GM06990 (cell line): ENCODE results near the gene TTC23.

Source experiments
- DNase-seq: peaks from one replicate; pipeline ENCODE4 v3.0.0-alpha.2; 2011; ENCODE audit not compliant: insufficient read length; ENCODE audit errors: extremely low read depth
- H3K27me3 ChIP-seq: replicated peaks from 2 replicates; pipeline ENCODE4 v1.6.0; 2011; ENCODE audit warnings: low read length; ENCODE audit not compliant: control insufficient read depth, insufficient read depth
- H3K36me3 ChIP-seq: 2 replicates; pipeline ENCODE4 v1.5.1; 2011; ENCODE audit warnings: low read length; ENCODE audit not compliant: control insufficient read depth, insufficient read depth
- H3K4me3 ChIP-seq: replicated peaks from 2 replicates; pipeline ENCODE4 v1.5.1; 2011; ENCODE audit warnings: low read depth, mild to moderate bottlenecking, control low read depth, low read length
- TF ChIP-seq, protein P1 (sequence below): IDR thresholded peaks from 2 replicates; pipeline ENCODE4 v1.5.1; 2011; ENCODE audit warnings: low read length, control low read depth, mild to moderate bottlenecking, inconsistent platforms; ENCODE audit not compliant: insufficient read depth, poor library complexity, severe bottlenecking

TTC23 gene

GRCh38 chr15:99167201-99167600 lies 82.2 kb downstream of the TTC23 start:
- H3K36me3 ChIP-seq = no peaks in the 10 kb centered on the region
- no peaks in the 10 kb centered on the region for H3K27me3 ChIP-seq
- no peak overlapping the region for H3K4me3 ChIP-seq
- DNase-seq = no peak
- TF ChIP-seq, protein P1, sequence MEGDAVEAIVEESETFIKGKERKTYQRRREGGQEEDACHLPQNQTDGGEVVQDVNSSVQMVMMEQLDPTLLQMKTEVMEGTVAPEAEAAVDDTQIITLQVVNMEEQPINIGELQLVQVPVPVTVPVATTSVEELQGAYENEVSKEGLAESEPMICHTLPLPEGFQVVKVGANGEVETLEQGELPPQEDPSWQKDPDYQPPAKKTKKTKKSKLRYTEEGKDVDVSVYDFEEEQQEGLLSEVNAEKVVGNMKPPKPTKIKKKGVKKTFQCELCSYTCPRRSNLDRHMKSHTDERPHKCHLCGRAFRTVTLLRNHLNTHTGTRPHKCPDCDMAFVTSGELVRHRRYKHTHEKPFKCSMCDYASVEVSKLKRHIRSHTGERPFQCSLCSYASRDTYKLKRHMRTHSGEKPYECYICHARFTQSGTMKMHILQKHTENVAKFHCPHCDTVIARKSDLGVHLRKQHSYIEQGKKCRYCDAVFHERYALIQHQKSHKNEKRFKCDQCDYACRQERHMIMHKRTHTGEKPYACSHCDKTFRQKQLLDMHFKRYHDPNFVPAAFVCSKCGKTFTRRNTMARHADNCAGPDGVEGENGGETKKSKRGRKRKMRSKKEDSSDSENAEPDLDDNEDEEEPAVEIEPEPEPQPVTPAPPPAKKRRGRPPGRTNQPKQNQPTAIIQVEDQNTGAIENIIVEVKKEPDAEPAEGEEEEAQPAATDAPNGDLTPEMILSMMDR = no peak

GRCh38 chr15:99165956-99166689 lies 83.3 kb downstream of the TTC23 start:
- no peak for DNase-seq
- Histone ChIP-seq H3K36me3 (no peaks in the 10 kb centered on the region), H3K4me3 (no peak overlapping the region), H3K27me3 (no peaks in the 10 kb centered on the region)
- TF ChIP-seq, protein P1 = no peak

GRCh38 chr15:99165020-99165790 lies 84.2 kb downstream of the TTC23 start:
- no peak for DNase-seq
- Histone ChIP-seq H3K4me3 (no peak overlapping the region), H3K36me3 (no peaks in the 10 kb centered on the region), H3K27me3 (no peaks in the 10 kb centered on the region)
- TF ChIP-seq, protein P1 = no peak

GRCh38 chr15:99164119-99164518 lies 85.3 kb downstream of the TTC23 start:
- no peaks in the 10 kb centered on the region for H3K36me3 ChIP-seq
- TF ChIP-seq, protein P1 = no peak
- no peaks in the 10 kb centered on the region for H3K27me3 ChIP-seq
- no peak for DNase-seq
- H3K4me3 ChIP-seq = no peak overlapping the region

DNA sequence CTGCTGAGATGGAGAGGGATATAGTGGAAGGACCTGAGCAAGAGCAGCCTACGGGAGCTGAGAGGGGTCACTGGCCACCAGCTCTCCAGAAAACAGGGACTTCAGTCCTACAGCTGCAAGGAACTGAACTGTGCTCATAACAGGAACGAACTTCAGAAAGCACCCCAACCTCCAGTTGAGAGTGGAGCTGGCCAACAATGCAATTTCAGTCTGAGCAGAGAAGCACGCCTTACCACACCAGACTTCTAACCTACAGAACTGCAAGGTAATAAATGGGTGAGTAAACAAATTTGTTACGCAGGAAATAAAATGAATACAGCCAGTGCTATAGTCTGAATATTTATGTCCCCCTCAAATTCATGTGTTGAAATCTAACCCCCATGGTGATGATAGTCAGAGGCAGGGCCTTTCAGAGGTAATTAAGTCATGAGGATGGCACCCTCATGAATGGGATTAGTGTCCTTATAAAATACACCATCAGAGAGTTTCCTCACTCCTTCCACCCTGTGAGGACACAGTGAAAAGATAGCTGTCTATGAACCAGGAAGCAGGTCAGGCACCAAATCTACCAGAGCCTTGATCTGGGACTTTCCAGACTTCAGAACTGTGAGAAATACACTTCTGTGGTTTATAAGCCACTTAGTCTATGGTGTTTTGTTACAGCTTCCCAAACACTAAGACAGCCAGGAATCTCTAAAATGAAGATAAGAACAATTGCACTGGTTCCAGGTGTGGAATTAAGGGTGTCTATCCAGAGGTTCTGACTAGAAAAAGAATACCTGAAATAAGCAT lies 85.9 kb downstream of the TTC23 start:
- Histone ChIP-seq H3K4me3 (no peak overlapping the region), H3K36me3 (no peaks in the 10 kb centered on the region), H3K27me3 (no peaks in the 10 kb centered on the region)
- TF ChIP-seq, protein P1 = no peak
- DNase-seq = no peak
